ENCODE measurements around the gene MAP2K7. TPM values are rescaled to one million over a fixed set of nuclear protein-coding genes. Genes with fewer than 3 reads are reported as not detected.

Gene MAP2K7
- total RNA-seq, 4 donors from 2014 or later = 9.1 to 18.6 (median 14.9) TPM

DNA sequence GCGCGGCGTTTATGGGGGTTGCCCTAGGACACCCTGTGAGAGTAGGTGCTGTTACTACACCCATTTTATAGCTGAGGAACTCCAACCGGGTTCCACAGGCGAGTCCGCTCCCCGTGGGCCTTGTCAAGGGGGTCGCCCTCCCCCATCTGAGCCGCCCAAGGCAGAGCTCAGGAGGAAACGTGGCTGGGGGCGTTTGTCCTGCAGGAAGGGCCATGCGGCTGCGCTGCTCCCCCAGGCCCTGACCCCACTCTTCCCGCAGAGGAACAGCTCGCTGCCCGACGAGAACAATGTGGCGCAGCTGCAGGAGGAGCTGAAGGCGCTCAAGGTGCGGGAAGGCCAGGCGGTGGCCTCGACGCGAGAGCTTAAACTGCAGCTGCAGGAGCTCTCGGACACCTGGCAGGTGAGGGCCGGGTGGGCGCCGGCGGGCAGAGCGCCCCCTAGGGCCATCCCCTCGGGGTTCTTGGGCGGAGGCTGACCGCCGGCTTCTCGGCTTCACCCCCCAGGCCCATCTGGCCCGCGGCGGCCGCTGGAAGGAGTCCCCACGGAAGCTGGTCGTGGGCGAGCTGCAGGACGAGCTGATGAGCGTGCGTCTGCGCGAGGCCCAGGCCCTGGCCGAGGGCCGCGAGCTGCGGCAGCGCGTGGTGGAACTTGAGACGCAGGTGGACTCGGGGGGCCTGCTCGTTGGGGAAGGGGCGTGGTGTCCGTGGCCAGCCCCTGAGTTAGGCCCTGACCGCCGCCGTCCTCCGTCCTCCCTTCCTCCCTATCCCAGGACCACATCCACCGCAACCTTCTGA, 41.9 kb upstream of the MAP2K7 start:
- TF ChIP-seq, protein P1, sequence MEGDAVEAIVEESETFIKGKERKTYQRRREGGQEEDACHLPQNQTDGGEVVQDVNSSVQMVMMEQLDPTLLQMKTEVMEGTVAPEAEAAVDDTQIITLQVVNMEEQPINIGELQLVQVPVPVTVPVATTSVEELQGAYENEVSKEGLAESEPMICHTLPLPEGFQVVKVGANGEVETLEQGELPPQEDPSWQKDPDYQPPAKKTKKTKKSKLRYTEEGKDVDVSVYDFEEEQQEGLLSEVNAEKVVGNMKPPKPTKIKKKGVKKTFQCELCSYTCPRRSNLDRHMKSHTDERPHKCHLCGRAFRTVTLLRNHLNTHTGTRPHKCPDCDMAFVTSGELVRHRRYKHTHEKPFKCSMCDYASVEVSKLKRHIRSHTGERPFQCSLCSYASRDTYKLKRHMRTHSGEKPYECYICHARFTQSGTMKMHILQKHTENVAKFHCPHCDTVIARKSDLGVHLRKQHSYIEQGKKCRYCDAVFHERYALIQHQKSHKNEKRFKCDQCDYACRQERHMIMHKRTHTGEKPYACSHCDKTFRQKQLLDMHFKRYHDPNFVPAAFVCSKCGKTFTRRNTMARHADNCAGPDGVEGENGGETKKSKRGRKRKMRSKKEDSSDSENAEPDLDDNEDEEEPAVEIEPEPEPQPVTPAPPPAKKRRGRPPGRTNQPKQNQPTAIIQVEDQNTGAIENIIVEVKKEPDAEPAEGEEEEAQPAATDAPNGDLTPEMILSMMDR (IDR thresholded peaks at IDR 0.05) = no peak
- TF ChIP-seq POLR2A (IDR thresholded peaks at IDR 0.05) = no peak
- H3K4me1 ChIP-seq = peaks cover 7 to 8% of the 10 kb centered on the region in 2 donors
- intact Hi-C loops (cut with DNase I) = no loop called here
- H3K4me3 ChIP-seq (replicated peaks in 1 of 3) = no peak overlapping the region
- no peak overlapping the region for H3K27ac ChIP-seq
- H3K36me3 ChIP-seq = no peaks in the 10 kb centered on the region
- H3K27me3 ChIP-seq = no peaks in the 10 kb centered on the region
- WGBS, 2 donors = 47 to 68% methylated on average over 8 to 33 of the region's 63 CpGs
- DNase-seq = no peak
- H3K9me3 ChIP-seq = no peaks in the 10 kb centered on the region

DNA sequence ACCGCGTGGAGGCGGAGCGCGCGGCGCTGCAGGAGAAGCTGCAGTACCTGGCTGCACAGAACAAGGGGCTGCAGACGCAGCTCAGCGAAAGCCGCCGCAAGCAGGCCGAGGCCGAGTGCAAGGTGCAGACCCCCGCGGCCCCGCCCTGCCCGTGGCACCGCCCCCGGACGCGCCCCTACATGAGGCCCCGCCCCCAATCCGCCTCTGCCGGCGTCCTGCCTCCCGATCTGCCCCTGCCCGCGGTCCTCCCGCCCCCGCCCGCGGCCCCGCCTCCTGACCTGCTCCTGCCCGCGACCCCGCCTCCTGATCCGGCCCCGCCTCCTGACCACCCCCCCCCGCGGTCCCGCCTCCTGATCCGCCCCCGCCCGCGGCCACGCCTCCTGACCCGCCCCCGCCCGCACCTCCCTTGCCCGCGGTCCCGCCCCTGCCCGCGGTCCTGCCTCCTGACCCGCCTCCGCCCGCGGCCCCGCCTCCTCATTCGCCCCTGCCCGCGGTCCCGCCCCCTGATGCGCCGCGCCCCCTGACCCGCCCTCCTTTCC, 41.2 kb upstream of the MAP2K7 start:
- Histone ChIP-seq H3K27me3 (no peaks in the 10 kb centered on the region), H3K9me3 (no peaks in the 10 kb centered on the region), H3K4me1 (peaks cover 7 to 8% of the 10 kb centered on the region in 2 donors), H3K27ac (no peak overlapping the region), H3K4me3 (replicated peaks in 1 of 3) (peak overlapping the region in 1 of 3 donors; percentile 4), H3K36me3 (no peaks in the 10 kb centered on the region)
- WGBS, 2 donors = 10 to 33% methylated on average over 6 to 7 of the region's 67 CpGs
- TF ChIP-seq, protein P1 (IDR thresholded peaks at IDR 0.05) = no peak
- TF ChIP-seq POLR2A (IDR thresholded peaks at IDR 0.05) = no peak
- intact Hi-C loops (cut with DNase I) = no loop called here
- peak; percentile 48 to 64 for DNase-seq

DNA sequence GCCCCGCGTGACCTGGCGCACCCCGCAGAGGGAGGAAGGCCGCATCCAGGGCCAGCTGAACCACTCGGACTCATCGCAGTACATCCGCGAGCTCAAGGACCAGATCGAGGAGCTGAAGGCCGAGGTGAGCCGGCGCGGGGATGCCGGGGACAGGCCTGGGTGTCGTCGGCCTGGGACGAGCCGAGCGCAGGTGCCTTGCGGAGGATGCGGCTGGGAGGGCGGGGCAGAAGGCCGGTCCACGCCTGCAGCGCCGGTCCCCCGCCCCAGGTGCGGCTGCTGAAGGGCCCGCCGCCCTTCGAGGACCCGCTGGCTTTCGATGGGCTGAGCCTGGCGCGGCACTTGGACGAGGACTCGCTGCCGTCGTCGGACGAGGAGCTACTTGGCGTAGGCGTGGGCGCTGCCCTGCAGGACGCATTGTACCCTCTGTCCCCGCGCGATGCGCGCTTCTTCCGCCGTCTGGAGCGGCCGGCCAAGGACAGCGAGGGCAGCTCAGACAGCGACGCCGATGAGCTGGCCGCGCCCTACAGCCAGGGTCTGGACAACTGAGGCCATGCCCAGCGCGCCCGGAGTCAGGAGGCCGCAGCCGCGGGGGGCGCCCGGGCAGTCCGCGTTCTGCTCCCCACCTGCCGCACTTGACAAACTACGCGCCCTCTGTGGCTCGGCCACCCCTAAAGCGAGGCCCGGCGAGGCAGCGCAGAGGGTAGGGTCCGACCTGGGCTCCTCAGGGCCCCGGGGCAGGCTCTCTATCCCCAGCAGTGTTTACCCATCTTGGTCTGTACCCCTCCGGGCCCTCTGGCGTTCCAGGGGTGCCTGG, 40.3 kb upstream of the MAP2K7 start:
- no peaks in the 10 kb centered on the region for H3K9me3 ChIP-seq
- peaks cover 8 to 9% of the 10 kb centered on the region in 2 donors for H3K4me1 ChIP-seq
- TF ChIP-seq, protein P1 (IDR thresholded peaks at IDR 0.05) = no peak
- no peak for TF ChIP-seq POLR2A (IDR thresholded peaks at IDR 0.05)
- intact Hi-C loops (cut with DNase I) = no loop called here
- no peaks in the 10 kb centered on the region for H3K36me3 ChIP-seq
- H3K4me3 ChIP-seq (replicated peaks in 1 of 3) = no peak overlapping the region
- no peak overlapping the region for H3K27ac ChIP-seq
- H3K27me3 ChIP-seq = no peaks in the 10 kb centered on the region
- DNase-seq = peak in 1 of 2 donors; percentile 26
- WGBS, 2 donors = 74% methylated on average over 58 of the region's 83 CpGs; no CpG with 5 or more reads in 1 of the 2 donors

DNA sequence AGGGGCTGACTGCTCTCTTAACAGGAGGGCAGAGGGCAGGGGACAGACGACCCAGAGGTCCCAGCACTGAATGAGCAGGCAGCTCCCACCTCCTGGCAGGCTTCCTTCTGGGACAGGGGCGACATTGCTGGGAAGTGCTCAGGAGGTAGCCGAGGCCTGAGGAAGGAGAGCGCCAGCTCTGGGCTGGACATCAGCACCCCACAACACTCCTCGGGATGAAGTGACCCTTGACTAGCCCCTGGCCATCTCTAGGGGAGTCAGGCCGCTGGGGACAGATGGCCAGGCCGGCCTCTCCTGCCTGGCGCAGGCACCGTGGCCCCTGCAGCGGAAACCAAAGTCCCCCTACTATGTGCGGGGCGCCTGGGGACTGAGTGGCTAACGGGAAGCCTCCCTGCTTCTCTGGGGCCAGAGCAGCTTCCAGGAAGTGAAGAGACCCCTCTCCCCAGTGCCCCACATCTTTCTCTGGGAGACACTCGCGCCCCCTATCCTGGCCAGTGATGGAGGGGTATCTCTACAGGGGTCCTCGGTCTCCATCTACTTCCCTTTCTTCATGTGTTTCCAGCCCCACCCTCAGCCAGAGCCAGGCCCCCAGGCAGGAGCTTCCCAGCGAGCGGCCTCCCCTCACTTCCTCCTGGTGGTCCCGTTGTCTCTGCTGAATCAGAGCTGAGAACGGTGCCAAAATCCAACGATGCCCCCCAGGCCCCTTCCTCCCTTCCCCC, 39.5 kb upstream of the MAP2K7 start:
- H3K9me3 ChIP-seq = no peaks in the 10 kb centered on the region
- 78 to 86% methylated on average over 9 to 15 of the region's 21 CpGs for WGBS, 2 donors
- peaks cover 14 to 17% of the 10 kb centered on the region in 2 donors for H3K4me1 ChIP-seq
- TF ChIP-seq, protein P1 (IDR thresholded peaks at IDR 0.05) = no peak
- no peak for TF ChIP-seq POLR2A (IDR thresholded peaks at IDR 0.05)
- intact Hi-C loops (cut with DNase I) = no loop called here
- no peaks in the 10 kb centered on the region for H3K27me3 ChIP-seq
- H3K27ac ChIP-seq = no peak overlapping the region
- H3K36me3 ChIP-seq = no peaks in the 10 kb centered on the region
- DNase-seq = no peak
- H3K4me3 ChIP-seq (replicated peaks in 1 of 3) = no peak overlapping the region
